GM18909 (cell line): ENCODE measurements around the gene LAMB2.

Experiments
- ATAC-seq: cut with Tn5 transposase; IDR thresholded peaks from one replicate; pipeline ENCODE4 v1.9.1; 2021; ENCODE audit warnings: mild to moderate bottlenecking; ENCODE audit not compliant: unreplicated experiment, poor library complexity

LAMB2 gene

DNA sequence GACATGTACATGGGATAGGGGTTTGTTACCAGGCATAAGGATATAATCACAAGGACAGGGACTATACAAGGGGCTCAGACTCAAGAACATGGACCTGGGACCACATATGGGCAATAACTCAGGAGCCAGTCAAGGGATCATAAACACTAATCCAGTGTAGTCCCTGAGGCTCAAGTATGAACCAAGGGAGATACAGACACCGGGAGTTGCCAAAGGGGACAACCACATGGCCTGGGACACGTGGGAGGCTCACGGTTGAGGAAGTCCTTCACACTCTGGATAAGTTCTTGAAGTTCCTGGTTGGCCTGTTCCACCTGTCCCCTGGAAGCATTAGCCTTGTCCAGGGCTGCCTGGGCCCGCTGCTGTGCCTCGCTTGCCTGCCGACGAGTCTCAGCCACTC lies 10.4 kb downstream of the LAMB2 start:
- ATAC-seq, result no peak

DNA sequence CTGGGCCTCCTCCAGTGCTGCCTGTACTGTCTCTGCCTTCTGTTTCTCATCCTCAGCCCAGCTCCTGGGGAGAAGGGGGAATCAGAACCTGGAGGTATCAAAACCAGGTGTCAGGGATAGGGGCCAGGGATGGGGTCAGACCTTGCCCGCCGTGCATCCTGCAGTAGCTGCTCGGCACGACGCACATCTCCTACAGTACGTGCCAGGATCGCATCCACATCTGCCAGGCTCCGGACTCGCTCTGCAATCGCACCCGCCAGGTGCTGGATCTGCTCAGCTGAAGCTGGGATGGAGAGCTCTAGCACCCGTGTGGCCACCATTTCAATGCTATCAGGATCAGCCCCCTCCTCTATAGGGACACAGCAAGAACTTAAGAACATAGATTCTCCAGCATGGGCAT lies 10.8 kb downstream of the LAMB2 start:
- ATAC-seq, result no peak

- no peak for ATAC-seq
Observed at GRCh38 chr3:49121132-49121736, 11.6 kb downstream of the LAMB2 start.

GRCh38 chr3:49120438-49121131 lies 12.3 kb downstream of the LAMB2 start, which contains the start of gene USP19:
TSS of gene USP19 (minus strand) at chr3:49120823. CDS start at chr3:49119145, 1,678 bp downstream.
- ATAC-seq, result peak; percentile 85

DNA sequence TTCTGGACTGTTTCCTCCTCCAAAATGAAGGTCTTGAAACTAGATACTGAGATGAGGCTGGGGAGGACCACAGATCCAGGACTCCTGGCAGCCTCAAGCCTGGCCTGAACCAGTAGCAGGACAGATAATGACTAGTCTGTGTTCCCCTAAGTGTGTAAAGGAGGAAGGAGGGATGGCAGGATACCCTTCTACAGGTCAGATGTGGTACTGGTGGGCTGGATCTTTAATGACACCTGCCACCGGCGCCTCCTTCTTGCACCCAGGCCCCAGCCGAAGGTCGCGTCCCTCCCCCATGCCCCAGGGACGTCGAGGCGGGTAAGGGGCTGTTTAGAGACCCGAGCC lies 12.8 kb downstream of the LAMB2 start:
- ATAC-seq, result no peak

GRCh38 chr3:49119439-49119838 lies 13.4 kb downstream of the LAMB2 start:
- no peak for ATAC-seq

- no peak for ATAC-seq
Observed at GRCh38 chr3:49119036-49119435, 13.8 kb downstream of the LAMB2 start.

DNA sequence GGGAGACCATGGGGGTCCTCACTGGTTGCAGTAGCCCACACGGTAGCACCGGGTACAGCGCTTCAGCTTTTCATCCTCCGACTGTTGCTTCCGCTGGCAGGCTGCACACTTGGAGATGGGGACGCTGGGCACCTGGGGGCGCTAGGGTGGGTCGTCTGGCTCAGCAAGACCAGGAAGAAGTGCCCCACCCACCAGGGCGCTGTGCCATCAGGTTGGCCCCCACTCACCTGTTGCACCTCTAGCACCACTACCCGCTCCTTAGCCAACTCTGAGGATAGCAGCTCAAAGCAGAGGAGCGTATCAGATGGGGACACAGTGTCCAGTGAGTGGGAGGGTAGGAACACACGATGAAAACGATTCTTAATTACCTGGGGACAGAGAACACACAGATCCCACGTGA lies 20.6 kb downstream of the LAMB2 start:
- ATAC-seq, result no peak

DNA sequence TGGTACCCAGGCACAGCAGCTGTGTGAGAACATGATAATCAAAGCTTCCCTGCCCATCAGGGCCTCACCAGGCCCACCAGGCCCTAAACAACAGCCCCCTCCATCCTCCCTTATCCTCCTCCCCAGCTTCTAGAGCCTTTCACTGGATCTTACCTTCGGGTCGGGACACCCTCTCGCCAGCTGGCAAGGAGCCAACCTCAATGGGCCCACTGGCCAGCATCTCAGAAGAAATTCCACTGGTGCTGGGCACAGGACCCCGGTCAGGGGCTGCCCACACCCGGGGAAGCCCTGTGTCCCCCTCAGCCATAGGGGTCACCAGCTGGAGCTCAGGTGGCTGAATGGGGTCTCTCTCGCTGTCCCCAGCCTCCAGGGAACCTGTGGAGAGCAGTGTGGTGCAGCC lies 21.5 kb downstream of the LAMB2 start:
- no peak for ATAC-seq

- ATAC-seq, result no peak
Observed at GRCh38 chr3:49110780-49111179, 22.1 kb downstream of the LAMB2 start.

DNA sequence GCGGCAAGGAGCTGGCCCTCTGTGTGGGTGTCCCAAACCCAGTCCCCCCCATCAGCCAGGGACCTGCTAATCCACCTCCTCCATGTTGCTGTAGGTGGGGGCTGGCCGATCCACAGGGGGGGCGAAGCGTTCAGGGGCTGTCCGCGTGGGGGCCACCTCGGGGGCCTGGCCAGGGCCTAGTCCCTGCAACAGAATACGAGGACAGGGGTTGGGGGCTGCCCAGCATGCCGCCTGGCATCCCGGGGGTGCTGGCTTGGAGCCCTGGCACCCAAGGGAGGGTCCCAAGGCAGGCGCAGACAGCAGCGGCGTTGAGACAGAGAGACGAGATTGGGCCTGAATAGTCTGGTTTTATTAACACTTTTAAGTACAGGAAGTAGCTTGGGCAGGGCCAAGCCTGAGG lies 24.5 kb downstream of the LAMB2 start:
- no peak for ATAC-seq

DNA sequence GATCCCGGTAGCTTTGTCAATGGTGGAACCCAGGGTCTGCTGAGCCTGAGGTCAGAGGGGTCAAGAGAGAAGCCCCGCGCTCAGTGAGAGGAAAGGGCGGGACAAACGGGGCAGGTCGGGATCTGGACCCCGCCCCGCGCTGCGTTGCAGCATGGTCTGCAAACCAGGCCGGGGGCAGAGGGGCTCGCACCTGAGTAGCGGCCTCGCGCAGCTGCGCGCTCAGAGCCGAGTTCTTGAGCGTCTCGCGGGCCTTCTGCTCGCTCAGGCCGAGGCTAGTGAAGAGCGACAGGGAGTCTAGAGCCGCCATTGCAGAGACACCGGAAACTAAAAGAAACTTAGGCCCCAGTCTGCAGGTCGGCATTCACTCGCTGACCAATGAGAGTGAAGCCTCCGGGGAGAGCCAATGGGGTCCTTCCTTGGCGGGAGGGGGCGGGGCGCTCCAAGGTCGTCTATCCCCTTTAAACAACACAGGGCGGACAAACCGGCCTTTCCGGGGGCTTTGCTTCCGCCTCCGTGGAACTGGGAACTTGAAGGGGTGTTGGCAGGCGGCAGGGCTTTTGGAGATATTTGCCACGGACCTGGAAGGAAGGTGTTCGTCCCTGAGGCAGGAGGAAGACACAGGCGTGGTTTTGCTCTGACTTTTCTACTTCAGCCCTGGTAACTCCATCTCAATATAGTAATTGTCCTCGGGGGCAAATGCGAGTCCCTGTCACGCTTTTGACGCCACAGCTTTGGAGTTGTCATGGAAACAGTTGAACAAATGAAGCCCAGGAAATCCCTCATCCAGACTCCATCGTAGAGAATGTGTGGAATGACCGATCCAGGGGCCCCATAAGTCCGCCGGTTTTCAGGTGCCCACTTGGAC lies 28.2 kb downstream of the LAMB2 start, which contains the start of gene QARS1:
TSS of gene QARS1 (minus strand) at position 331 of the 865 bp plus-strand sequence. CDS start at position 307, 24 bp downstream.
- ATAC-seq, result peak; percentile 89

DNA sequence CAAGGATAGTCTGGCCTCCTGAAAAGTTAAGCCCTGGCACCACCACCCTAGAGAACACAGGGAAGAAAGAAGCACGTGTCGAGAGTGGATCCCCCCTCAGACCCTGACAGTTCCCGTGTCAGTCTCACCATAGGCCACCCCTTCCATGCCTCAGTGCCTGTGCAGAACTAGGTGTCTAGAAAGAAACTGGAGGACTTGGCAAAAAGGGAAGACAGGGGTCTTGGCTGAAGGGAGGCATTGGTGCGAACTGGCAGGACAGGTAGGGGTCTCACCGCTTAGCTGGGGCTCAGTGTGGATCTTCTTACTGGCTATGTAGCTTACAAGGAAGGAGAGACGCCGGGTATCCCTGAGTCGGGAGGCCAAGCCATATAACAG lies 28.8 kb downstream of the LAMB2 start:
- no peak for ATAC-seq

- no peak for ATAC-seq
Observed at GRCh38 chr3:49100046-49100615, 32.7 kb downstream of the LAMB2 start.

- no peak for ATAC-seq
Observed at GRCh38 chr3:49098910-49099630, 33.8 kb downstream of the LAMB2 start.

- no peak for ATAC-seq
Observed at GRCh38 chr3:49098429-49098828, 34.4 kb downstream of the LAMB2 start.

DNA sequence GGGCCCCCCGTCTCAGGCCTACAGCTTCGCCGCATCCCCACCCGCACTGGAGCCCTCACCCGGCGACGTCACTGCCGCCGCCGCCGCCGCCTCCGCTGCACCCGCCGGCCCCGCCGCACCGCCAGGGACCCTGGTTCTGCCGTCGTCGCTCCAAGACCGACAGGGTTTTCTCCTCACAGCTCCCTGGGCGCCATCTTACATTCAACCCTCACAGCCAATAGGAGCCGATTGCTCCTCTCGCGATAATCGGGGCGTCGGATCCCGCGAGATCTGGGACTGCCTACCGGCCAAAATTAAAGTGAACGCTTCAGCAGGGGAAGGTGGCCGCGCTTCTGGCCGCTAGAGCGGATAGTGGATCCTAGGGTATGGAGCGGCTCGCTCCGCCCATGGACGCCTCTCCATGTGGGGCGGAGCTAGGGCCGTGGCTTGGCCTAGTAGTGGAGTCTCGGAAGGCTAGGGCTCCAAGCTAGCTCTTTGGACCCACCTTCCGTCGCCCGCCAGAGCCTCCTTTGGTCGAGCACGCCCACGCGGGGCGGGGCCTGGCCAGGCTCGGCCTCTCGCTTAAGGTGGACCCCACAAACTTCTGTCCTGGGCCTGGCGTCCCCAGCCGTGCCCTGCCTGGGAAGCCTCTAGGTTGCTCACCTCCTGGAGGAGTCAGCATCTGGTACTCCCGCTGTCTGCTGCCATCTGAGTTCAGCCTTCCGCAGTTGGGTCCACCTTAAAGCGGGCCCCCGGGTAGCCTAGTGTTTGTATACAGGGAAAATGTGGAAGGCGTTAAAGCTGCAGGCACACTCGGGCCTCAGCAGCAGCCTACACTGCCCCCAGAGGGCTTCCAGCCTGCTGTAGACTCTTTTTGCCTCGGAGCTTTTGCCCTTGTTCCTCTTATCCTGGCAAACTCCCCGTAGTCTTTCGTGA lies 38.7 kb downstream of the LAMB2 start, which contains the start of gene QRICH1:
TSS of gene QRICH1 (minus strand) at position 219 of the 915 bp plus-strand sequence. CDS start 17,054 bp downstream, outside the sequence.
- peak; percentile 79 for ATAC-seq

- peak; percentile 41 for ATAC-seq
Observed at GRCh38 chr3:49092938-49093852, 39.7 kb downstream of the LAMB2 start.
